SK-N-SH (cell line): ENCODE results near the gene RBM38.

Source experiments
- CTCF ChIP-seq: fragments of 200-600 bp; sonication (generic); IDR thresholded peaks from 2 replicates; pipeline ENCODE4 v1.6.1; 2017; ENCODE audit warnings: antibody characterized with exemption, mild to moderate bottlenecking, moderate library complexity
- EP300 ChIP-seq, 2 experiments: IDR thresholded peaks; 2 replicates each; pipeline versions ENCODE4 v1.4.0 to v1.6.1; 2012; ENCODE audit warnings: borderline replicate concordance in 1 of 2, low read depth in 1 of 2, low read length in 1 of 2
- POLR2AphosphoS5 ChIP-seq: IDR thresholded peaks from 2 replicates; pipeline ENCODE4 v1.6.1; 2012; ENCODE audit warnings: low read depth, low read length
- REST ChIP-seq: IDR thresholded peaks from 2 replicates; pipeline ENCODE4 v1.6.1; 2012; ENCODE audit warnings: mild to moderate bottlenecking, low read depth, low read length, moderate library complexity
- USF2 ChIP-seq: fragments of 150-350 bp; IDR thresholded peaks from 2 replicates; pipeline ENCODE4 v1.6.1; 2017; ENCODE audit warnings: antibody characterized with exemption, low read length, low read depth, borderline replicate concordance
- ZBTB33 ChIP-seq: IDR thresholded peaks from 2 replicates; pipeline ENCODE4 v1.4.0; 2012; ENCODE audit warnings: low read depth, borderline replicate concordance

- TF ChIP-seq CTCF (no peak), USF2 (no peak), EP300 (IDR thresholded peaks at IDR 0.05; ENCODE audit: borderline replicate concordance in 1 of 2, low read depth in 1 of 2, low read length in 1 of 2) (no peak), POLR2AphosphoS5 (no peak), ZBTB33 (no peak), REST (no peak)
Observed at GRCh38 chr20:57437672-57438330, 46.6 kb downstream of the RBM38 start.
